Ovary (tissue), 3 donors: ENCODE results near the gene KIF16B.

Experiments
- CTCF ChIP-seq, 3 donors: fragments of 450-650 bp in 2 of 3; fragments of 200-600 bp in 1 of 3; IDR thresholded peaks; one replicate each; pipeline versions ENCODE4 v1.5.1 to v1.8.0; 2016 to 2022; ENCODE audit warnings: antibody characterized with exemption in 3 of 3, mild to moderate bottlenecking in 1 of 3
- EP300 ChIP-seq: sonication (generic); formaldehyde crosslinking; IDR thresholded peaks from one replicate; pipeline ENCODE4 v1.6.1; 2017; ENCODE audit warnings: antibody characterized with exemption
- donor health status: DM: no; HTN: no; CAD: no.

GRCh38 chr20:16606468-16607070 is 33.3 kb upstream of the KIF16B start:
- TF ChIP-seq CTCF (IDR thresholded peaks at IDR 0.05) = no peak
- no peak for TF ChIP-seq EP300
